HG03045 (cell line): ENCODE measurements around the gene CSNK2A3.
"Not testable (repeated sequence)": the region's sequence is repeated elsewhere in the genome, so short reads cannot be mapped to it uniquely, and the experiment has no call there.

Source experiments
- ATAC-seq: cut with Tn5 transposase; IDR thresholded peaks from one replicate; pipeline ENCODE4 v1.9.1; 2021; ENCODE audit warnings: mild to moderate bottlenecking, moderate library complexity; ENCODE audit not compliant: unreplicated experiment

CSNK2A3 gene

GRCh38 chr11:11352878-11353277, at the start of gene CSNK2A3:
TSS of gene CSNK2A3 (minus strand) at chr11:11353250. CDS start at chr11:11353119, 131 bp downstream.
- not testable (repeated sequence) for ATAC-seq

- ATAC-seq: no peak
Observed at GRCh38 chr11:11401960-11402535, 49.0 kb upstream of the CSNK2A3 start.

- ATAC-seq: no peak
Observed at GRCh38 chr11:11400635-11401232, 47.7 kb upstream of the CSNK2A3 start.

- ATAC-seq: no peak
Observed at GRCh38 chr11:11400121-11400520, 47.1 kb upstream of the CSNK2A3 start.

GRCh38 chr11:11397781-11398180, 44.7 kb upstream of the CSNK2A3 start:
- no peak for ATAC-seq

GRCh38 chr11:11397036-11397415, 44.0 kb upstream of the CSNK2A3 start:
- no peak for ATAC-seq

- ATAC-seq: no peak
Observed at GRCh38 chr11:11396301-11397035, 43.4 kb upstream of the CSNK2A3 start.

GRCh38 chr11:11395126-11395525, 42.1 kb upstream of the CSNK2A3 start:
- no peak for ATAC-seq

GRCh38 chr11:11394241-11394640, 41.2 kb upstream of the CSNK2A3 start:
- no peak for ATAC-seq

- no peak for ATAC-seq
Observed at GRCh38 chr11:11391796-11392463, 38.9 kb upstream of the CSNK2A3 start.

- no peak for ATAC-seq
Observed at GRCh38 chr11:11391169-11391568, 38.1 kb upstream of the CSNK2A3 start.

- no peak for ATAC-seq
Observed at GRCh38 chr11:11390068-11390771, 37.2 kb upstream of the CSNK2A3 start.

- no peak for ATAC-seq
Observed at GRCh38 chr11:11389238-11389637, 36.2 kb upstream of the CSNK2A3 start.

GRCh38 chr11:11387622-11388305, 34.7 kb upstream of the CSNK2A3 start:
- ATAC-seq: no peak

GRCh38 chr11:11387207-11387606, 34.2 kb upstream of the CSNK2A3 start:
- no peak for ATAC-seq

GRCh38 chr11:11384829-11385228, 31.8 kb upstream of the CSNK2A3 start:
- ATAC-seq: no peak

- ATAC-seq: no peak
Observed at GRCh38 chr11:11383995-11384394, 30.9 kb upstream of the CSNK2A3 start.

- ATAC-seq: no peak
Observed at GRCh38 chr11:11382858-11383532, 29.9 kb upstream of the CSNK2A3 start.

GRCh38 chr11:11381471-11382105, 28.5 kb upstream of the CSNK2A3 start:
- no peak for ATAC-seq
